Measurements from ENCODE around the gene RANGRF.

RANGRF gene

GRCh38 chr17:8294361-8294760, 5.9 kb downstream of the RANGRF start:
- ATAC-seq = no peak

GRCh38 chr17:8294814-8295316, 6.4 kb downstream of the RANGRF start:
- no peak for TF ChIP-seq OSR1 (CRISPR knock-in tag; IDR thresholded peaks at IDR 0.05)
- TF ChIP-seq PPARA (CRISPR knock-in tag; IDR thresholded peaks at IDR 0.05; ENCODE audit: borderline replicate concordance) = no peak
- peak; percentile 30 for ATAC-seq

More at GRCh38 chr17:8294361-8294760, 5.9 kb downstream of the RANGRF start:
- TF ChIP-seq TOX (CRISPR knock-in tag; IDR thresholded peaks at IDR 0.05; ENCODE audit: borderline replicate concordance) (no peak), ARNTL (CRISPR knock-in tag; IDR thresholded peaks at IDR 0.05; ENCODE audit: borderline replicate concordance, low read depth) (no peak), GLIS3 (CRISPR knock-in tag; IDR thresholded peaks at IDR 0.05) (no peak), ESRRG (CRISPR knock-in tag; IDR thresholded peaks at IDR 0.05) (no peak), TCF4 (CRISPR knock-in tag; IDR thresholded peaks at IDR 0.05; ENCODE audit: borderline replicate concordance) (no peak), ZFP30 (CRISPR knock-in tag; IDR thresholded peaks at IDR 0.05) (no peak), ZNF70 (CRISPR knock-in tag; IDR thresholded peaks at IDR 0.05) (no peak), PPARA (CRISPR knock-in tag; IDR thresholded peaks at IDR 0.05; ENCODE audit: borderline replicate concordance) (no peak), ZNF565 (CRISPR knock-in tag; conservative IDR thresholded peaks at IDR 0.05; ENCODE audit: low read depth) (no peak), ZC3H10 (CRISPR knock-in tag; IDR thresholded peaks at IDR 0.05) (no peak), CSDC2 (CRISPR knock-in tag; IDR thresholded peaks at IDR 0.05) (no peak), CSRNP3 (CRISPR knock-in tag; IDR thresholded peaks at IDR 0.05) (no peak), SNAI2 (CRISPR knock-in tag; IDR thresholded peaks at IDR 0.05) (no peak), TSHZ2 (CRISPR knock-in tag; IDR thresholded peaks at IDR 0.05) (no peak), ZNF8 (CRISPR knock-in tag; IDR thresholded peaks at IDR 0.05) (no peak), BACH2 (CRISPR knock-in tag; IDR thresholded peaks at IDR 0.05; ENCODE audit: borderline replicate concordance) (no peak)

GRCh38 chr17:8300226-8300625, 11.8 kb downstream of the RANGRF start:
- no peak for TF ChIP-seq TOX (CRISPR knock-in tag; IDR thresholded peaks at IDR 0.05; ENCODE audit: borderline replicate concordance)
- no peak for TF ChIP-seq SNAI2 (CRISPR knock-in tag; IDR thresholded peaks at IDR 0.05)
- TF ChIP-seq PPARA (CRISPR knock-in tag; IDR thresholded peaks at IDR 0.05; ENCODE audit: borderline replicate concordance) = no peak
- TF ChIP-seq PATZ1 (CRISPR knock-in tag; IDR thresholded peaks at IDR 0.05; ENCODE audit: borderline replicate concordance) = no peak
- TF ChIP-seq ZFP3 (CRISPR knock-in tag; IDR thresholded peaks at IDR 0.05) = no peak
- no peak for TF ChIP-seq CSDC2 (CRISPR knock-in tag; IDR thresholded peaks at IDR 0.05)
- TF ChIP-seq ISL1 (CRISPR knock-in tag; IDR thresholded peaks at IDR 0.05) = no peak
- TF ChIP-seq ZC3H10 (CRISPR knock-in tag; IDR thresholded peaks at IDR 0.05) = no peak
- TF ChIP-seq GLIS3 (CRISPR knock-in tag; IDR thresholded peaks at IDR 0.05) = no peak
- no peak for TF ChIP-seq BACH2 (CRISPR knock-in tag; IDR thresholded peaks at IDR 0.05; ENCODE audit: borderline replicate concordance)
- TF ChIP-seq ZFP30 (CRISPR knock-in tag; IDR thresholded peaks at IDR 0.05) = no peak
- TF ChIP-seq POU6F1 (CRISPR knock-in tag; IDR thresholded peaks at IDR 0.05; ENCODE audit: borderline replicate concordance, low read depth) = no peak
- no peak for TF ChIP-seq ARNTL (CRISPR knock-in tag; IDR thresholded peaks at IDR 0.05; ENCODE audit: borderline replicate concordance, low read depth)
- no peak for TF ChIP-seq CREB5 (CRISPR knock-in tag; IDR thresholded peaks at IDR 0.05; ENCODE audit: low read depth)
- TF ChIP-seq ZNF70 (CRISPR knock-in tag; IDR thresholded peaks at IDR 0.05) = no peak
- no peak for TF ChIP-seq ESRRG (CRISPR knock-in tag; IDR thresholded peaks at IDR 0.05)
- peak; percentile 12; the same call in 2 of the 3 replicates for ATAC-seq
